Transverse colon (tissue), 4 donors: ENCODE measurements around the gene FCGBP.

ENCODE experiments used
- POLR2A ChIP-seq: fragments of 450-650 bp; IDR thresholded peaks from one replicate; pipeline ENCODE4 v1.6.1; 2016; ENCODE audit warnings: antibody characterized with exemption, mild to moderate bottlenecking, moderate library complexity
- POLR2AphosphoS5 ChIP-seq, 3 donors: sonication (generic); formaldehyde crosslinking; IDR thresholded peaks; one replicate each; pipeline ENCODE4 v1.6.1; 2016; ENCODE audit warnings: antibody characterized with exemption in 3 of 3
- TF ChIP-seq, protein P1 (sequence below), 5 experiments: fragments of 200-600 bp in 3 of 5; fragments of 450-650 bp in 2 of 5; sonication (generic) in 3 of 5; IDR thresholded peaks; 1 replicate in 2 of 5; 2 replicates in 3 of 5; pipeline ENCODE4 v1.5.1; 2016 to 2017; ENCODE audit warnings: antibody characterized with exemption in 5 of 5, inconsistent platforms in 3 of 5, mild to moderate bottlenecking in 2 of 5, moderate library complexity in 1 of 5

DNA sequence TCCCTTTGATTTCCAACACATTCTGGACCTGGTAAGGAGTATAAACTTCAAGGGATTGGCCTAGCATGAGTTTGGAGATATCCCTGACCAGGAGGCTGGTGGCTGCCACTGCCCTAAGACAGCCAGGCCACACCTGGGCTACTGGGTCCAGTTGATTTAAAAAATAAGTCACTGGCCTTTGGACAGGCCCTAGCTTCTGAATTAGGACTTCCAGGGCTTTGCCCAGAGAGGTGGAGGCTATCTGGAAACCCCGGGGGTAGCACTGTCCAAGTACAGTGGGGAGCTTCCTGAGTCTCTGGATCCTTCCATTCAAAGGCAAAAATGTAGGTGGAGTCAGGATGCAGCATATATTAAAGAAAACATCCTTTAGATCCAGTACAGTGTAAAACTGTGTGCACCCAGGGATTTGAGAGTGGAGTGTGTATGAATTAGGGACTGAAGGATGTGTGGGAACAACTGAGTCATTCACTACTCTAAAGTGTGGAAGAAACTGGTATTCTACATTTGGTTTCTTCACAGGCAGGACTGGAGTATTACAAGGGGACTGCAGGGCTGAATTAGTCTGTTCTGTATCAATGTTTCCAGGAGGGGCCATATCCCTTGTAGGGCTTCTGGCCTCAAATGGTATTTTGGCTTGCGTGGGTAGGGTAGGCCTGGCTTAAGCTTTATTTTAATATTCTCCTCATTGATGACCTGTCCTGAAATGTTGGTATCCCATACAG lies 14.8 kb upstream of the FCGBP start:
- TF ChIP-seq, protein P1, sequence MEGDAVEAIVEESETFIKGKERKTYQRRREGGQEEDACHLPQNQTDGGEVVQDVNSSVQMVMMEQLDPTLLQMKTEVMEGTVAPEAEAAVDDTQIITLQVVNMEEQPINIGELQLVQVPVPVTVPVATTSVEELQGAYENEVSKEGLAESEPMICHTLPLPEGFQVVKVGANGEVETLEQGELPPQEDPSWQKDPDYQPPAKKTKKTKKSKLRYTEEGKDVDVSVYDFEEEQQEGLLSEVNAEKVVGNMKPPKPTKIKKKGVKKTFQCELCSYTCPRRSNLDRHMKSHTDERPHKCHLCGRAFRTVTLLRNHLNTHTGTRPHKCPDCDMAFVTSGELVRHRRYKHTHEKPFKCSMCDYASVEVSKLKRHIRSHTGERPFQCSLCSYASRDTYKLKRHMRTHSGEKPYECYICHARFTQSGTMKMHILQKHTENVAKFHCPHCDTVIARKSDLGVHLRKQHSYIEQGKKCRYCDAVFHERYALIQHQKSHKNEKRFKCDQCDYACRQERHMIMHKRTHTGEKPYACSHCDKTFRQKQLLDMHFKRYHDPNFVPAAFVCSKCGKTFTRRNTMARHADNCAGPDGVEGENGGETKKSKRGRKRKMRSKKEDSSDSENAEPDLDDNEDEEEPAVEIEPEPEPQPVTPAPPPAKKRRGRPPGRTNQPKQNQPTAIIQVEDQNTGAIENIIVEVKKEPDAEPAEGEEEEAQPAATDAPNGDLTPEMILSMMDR (IDR thresholded peaks at IDR 0.05): no peak
- no peak for TF ChIP-seq POLR2AphosphoS5 (IDR thresholded peaks at IDR 0.05)
- no peak for TF ChIP-seq POLR2A
